Psoas muscle (tissue), 8 donors: ENCODE results near the gene SLC25A22. TPM values are rescaled to one million over a fixed set of nuclear protein-coding genes. Genes with fewer than 3 reads are reported as not detected.
A peak's percentile ranks its signal among the peaks of the same experiment; 100 is the strongest.

ENCODE experiments used
- ATAC-seq, 4 donors: fragments of 200-7000 bp; cut with Tn5 transposase; one replicate each; pipeline ENCODE4 v1.9.1; 2020; ENCODE audit warnings: moderate library complexity in 3 of 4, mild to moderate bottlenecking in 2 of 4
- DNase-seq, 2 donors: peaks; one replicate each; pipeline ENCODE4 v3.0.0-alpha.2; 2020
- H3K27ac ChIP-seq: fragments of 200-600 bp; one replicate; pipeline ENCODE4 v1.8.0; 2022
- H3K27me3 ChIP-seq, 3 donors: fragments of 200-600 bp in 1 of 3; one replicate each; pipeline versions ENCODE4 v1.6.1 to v1.8.0; 2013 to 2022; ENCODE audit warnings: low read length in 2 of 3, mild to moderate bottlenecking in 2 of 3, moderate library complexity in 1 of 3; ENCODE audit not compliant: insufficient read depth in 3 of 3
- H3K36me3 ChIP-seq, 2 donors: fragments of 200-600 bp in 1 of 2; one replicate each; pipeline versions ENCODE4 v1.6.1 to v1.8.0; 2013 to 2022; ENCODE audit warnings: low read depth in 1 of 2, mild to moderate bottlenecking in 1 of 2, moderate library complexity in 1 of 2; ENCODE audit not compliant: insufficient read depth in 1 of 2
- H3K4me1 ChIP-seq: fragments of 200-600 bp; one replicate; pipeline ENCODE4 v1.8.0; 2022
- H3K4me3 ChIP-seq: fragments of 200-600 bp; one replicate; pipeline ENCODE4 v1.8.0; 2022; ENCODE audit warnings: mild to moderate bottlenecking
- H3K9me3 ChIP-seq: fragments of 200-600 bp; one replicate; pipeline ENCODE4 v1.8.0; 2022
- CTCF ChIP-seq: fragments of 200-600 bp; IDR thresholded peaks from one replicate; pipeline ENCODE4 v1.8.0; 2022; ENCODE audit warnings: antibody characterized with exemption
- WGBS, 3 donors: extraction: QIAGEN DNeasy Blood & Tissue Kit; methylation state at CpG; one replicate each; pipeline versions ENCODE4 v1.1.6 to v1.1.7; 2013; 5-methylcytosine and 5-hydroxymethylcytosine counted together
- intact Hi-C, 2 donors: fragments of 100-400 bp; cut with DNase I; formaldehyde crosslinking; loops; one replicate each; pipeline versions ENCODE4 v1.11.0 to v1.14.2; 2022
- polyA plus RNA-seq, 3 donors: library from polyadenylated mRNA; stranded (reverse); fragments of 200-250 nt; gene quantifications; one replicate each; pipeline ENCODE4 v1.2.3, GENCODE V29; 2013
- total RNA-seq, 4 donors: library from RNA; stranded (reverse); fragmentation: NEBNext Ultra II Directional in 2 of 4; extraction: Animal tissue kit (Norgen Biotek cat#: 25700) in 2 of 4; gene quantifications; one replicate each; pipeline versions ENCODE4 v1.2.1 to v1.2.4, GENCODE V29; 2021 to 2023
- donor health status: healthy with polysubstance abuse.
- donor health status: DM: no; HTN: no; CAD: no; lungs with moderate emphysema.
- donor health status: Bipolar disorder and iron deficiency.
- donor health status: healthy.
- donor health status: DM: yes; HTN: yes; CAD: no.
- donor health status: DM: no; HTN: no; CAD: no.
- donor health status: DM: no; HTN: no; CAD: no.
- donor health status: DM: yes; HTN: yes; CAD: no.

Gene SLC25A22
- total and polyA plus RNA-seq, 7 donors, result 0.49 to 4.3 (median 1.6) TPM

- WGBS, 3 donors, result 1 to 3% (median 1%) methylated on average over 46 to 47 of the region's 47 CpGs
- no peak for TF ChIP-seq CTCF
- Histone ChIP-seq H3K9me3 (no peaks in the 10 kb centered on the region), H3K27me3 (peaks cover 0 to under 1% (median 0%) of the 10 kb centered on the region in 3 donors), H3K36me3 (peaks cover 0 to 40% of the 10 kb centered on the region in 2 donors), H3K27ac (peak overlapping the region; percentile 96), H3K4me1 (peaks cover 37% of the 10 kb centered on the region), H3K4me3 (peak overlapping the region; percentile 88)
- ATAC-seq (peak; percentile 49 to 67 (median 60)), DNase-seq (peak; percentile 88 to 93)
- intact Hi-C loops, result no loop called here
Measured at GRCh38 chr11:819943-820649, 22.0 kb upstream of the SLC25A22 start.

GRCh38 chr11:819129-819931 is 21.2 kb upstream of the SLC25A22 start:
- H3K4me3 ChIP-seq, result peak overlapping the region; percentile 88
- intact Hi-C loops, result no loop called here

DNA sequence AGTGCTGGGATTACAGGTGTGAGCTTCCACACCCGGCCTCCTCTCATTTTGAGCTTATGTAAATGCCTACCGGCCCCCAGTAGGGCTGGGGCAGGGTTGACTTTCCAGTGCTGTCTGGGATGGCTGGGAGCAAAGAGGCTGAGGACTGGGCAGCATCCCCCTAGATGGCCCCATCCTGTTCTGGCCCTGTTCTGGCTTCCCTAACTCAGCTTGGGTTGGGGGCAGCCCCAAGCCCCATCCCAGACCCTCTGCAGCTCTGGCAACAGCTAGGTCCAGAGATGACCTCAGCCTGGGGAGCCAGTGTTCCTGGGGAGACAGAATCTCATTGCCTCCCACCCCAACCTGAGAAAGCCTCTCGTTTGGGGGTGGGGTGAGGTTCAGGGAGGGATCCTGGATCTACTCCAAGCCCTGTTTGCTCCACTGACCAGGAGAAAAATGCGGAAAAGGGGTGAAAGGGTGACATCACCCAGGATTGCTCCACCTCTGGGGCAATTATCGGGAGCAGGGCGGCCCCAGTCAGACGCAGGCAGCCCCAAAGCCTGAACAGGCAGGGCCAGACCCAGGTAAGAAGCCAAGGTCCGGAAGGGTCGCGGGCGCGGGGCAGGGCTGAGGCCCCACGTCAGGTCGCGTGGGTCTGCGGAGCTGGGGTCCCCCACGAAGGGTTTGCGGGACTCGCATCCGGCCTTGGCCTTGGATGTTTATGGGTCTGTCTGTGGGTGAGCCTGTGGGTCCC is 20.5 kb upstream of the SLC25A22 start, which contains the start of gene PNPLA2:
Gene PNPLA2, plus strand, starts transcription at position 519 of the 733 bp plus-strand sequence. CDS start 805 bp downstream, outside the sequence.
- ATAC-seq, result no peak
- Histone ChIP-seq H3K4me3 (peak within 1 kb of the TSS; percentile 88), H3K9me3 (no peaks in the 10 kb centered on the region), H3K27ac (peak within 1 kb of the TSS; percentile 96), H3K4me1 (peaks cover 30% of the 10 kb centered on the region), H3K27me3 (no peaks in the 10 kb centered on the region), H3K36me3 (peaks cover 2 to 40% of the 10 kb centered on the region in 2 donors)
- peak; percentile 60 to 78 for DNase-seq
- intact Hi-C loops, result no loop called here
- TF ChIP-seq CTCF, result no peak
- WGBS, 3 donors, result 31 to 42% (median 41%) methylated on average over 17 to 20 of the region's 20 CpGs

More at GRCh38 chr11:819129-819931, 21.2 kb upstream of the SLC25A22 start:
- no peaks in the 10 kb centered on the region for H3K27me3 ChIP-seq
- no peaks in the 10 kb centered on the region for H3K9me3 ChIP-seq
- ATAC-seq (peak; percentile 75 to 79 (median 77)), DNase-seq (peak; percentile 95 to 96)
- peaks cover 0 to 40% of the 10 kb centered on the region in 2 donors for H3K36me3 ChIP-seq
- peak overlapping the region; percentile 96 for H3K27ac ChIP-seq
- 0 to 2% (median 0%) methylated on average over 62 to 96 of the region's 96 CpGs for WGBS, 3 donors
- peak; percentile 15 for TF ChIP-seq CTCF
- peaks cover 37% of the 10 kb centered on the region for H3K4me1 ChIP-seq

- WGBS, 3 donors, result 76 to 79% (median 77%) methylated on average over 11 of the region's 11 CpGs
- intact Hi-C loops, result no loop called here
- no peak for ATAC-seq
Measured at GRCh38 chr11:816433-816779, 18.3 kb upstream of the SLC25A22 start.

More at GRCh38 chr11:816433-816779, 18.3 kb upstream of the SLC25A22 start:
- no peak overlapping the region for H3K27ac ChIP-seq
- no peak for TF ChIP-seq CTCF
- no peaks in the 10 kb centered on the region for H3K27me3 ChIP-seq
- no peaks in the 10 kb centered on the region for H3K9me3 ChIP-seq
- H3K36me3 ChIP-seq, result peaks cover 9 to 41% of the 10 kb centered on the region in 2 donors
- no peak overlapping the region for H3K4me3 ChIP-seq
- no peak for DNase-seq
- peaks cover 26% of the 10 kb centered on the region for H3K4me1 ChIP-seq
